Heart left ventricle (tissue), 16 donors: Measurements from ENCODE around the gene RAB3C. TPM values are rescaled to one million over a fixed set of nuclear protein-coding genes. Genes with fewer than 3 reads are reported as not detected.
A peak's percentile ranks its signal among the peaks of the same experiment; 100 is the strongest.
"Not testable (repeated sequence)": the region's sequence is repeated elsewhere in the genome, so short reads cannot be mapped to it uniquely, and the experiment has no call there.

Experiments used
- ATAC-seq, 4 donors: fragments of 200-7000 bp; cut with Tn5 transposase; one replicate each; pipeline ENCODE4 v1.9.1; 2020 to 2022; ENCODE audit warnings: moderate library complexity in 4 of 4, mild to moderate bottlenecking in 3 of 4, moderate number of reproducible peaks in 1 of 4
- DNase-seq, 5 donors: peaks; one replicate each; pipeline ENCODE4 v3.0.0-alpha.2; 2020
- H3K27ac ChIP-seq, 12 donors: fragments of 200-600 bp; sonication (generic) in 4 of 12; one replicate each; pipeline versions ENCODE4 v1.5.0 to v1.8.0; 2016 to 2022; ENCODE audit warnings: mild to moderate bottlenecking in 2 of 12
- H3K27me3 ChIP-seq, 9 donors: fragments of 200-600 bp; sonication (generic) in 2 of 9; one replicate each; pipeline versions ENCODE4 v1.5.1 to v1.8.0; 2016 to 2022; ENCODE audit warnings: mild to moderate bottlenecking in 3 of 9
- H3K36me3 ChIP-seq, 9 donors: fragments of 200-600 bp; sonication (generic) in 2 of 9; one replicate each; pipeline versions ENCODE4 v1.5.0 to v1.8.0; 2018 to 2022; ENCODE audit warnings: mild to moderate bottlenecking in 2 of 9
- H3K4me1 ChIP-seq, 12 donors: fragments of 200-600 bp; sonication (generic) in 4 of 12; one replicate each; pipeline versions ENCODE4 v1.5.0 to v1.8.0; 2016 to 2022; ENCODE audit warnings: mild to moderate bottlenecking in 3 of 12
- H3K4me3 ChIP-seq, 12 donors: fragments of 200-600 bp; sonication (generic) in 4 of 12; one replicate each; pipeline versions ENCODE4 v1.5.0 to v1.8.0; 2017 to 2022; ENCODE audit warnings: mild to moderate bottlenecking in 9 of 12, moderate library complexity in 4 of 12
- H3K9me3 ChIP-seq, 12 donors: fragments of 200-600 bp; sonication (generic) in 4 of 12; one replicate each; pipeline versions ENCODE4 v1.5.0 to v1.8.0; 2016 to 2022; ENCODE audit warnings: mild to moderate bottlenecking in 1 of 12
- CTCF ChIP-seq, 12 donors: fragments of 200-600 bp; sonication (generic) in 4 of 12; IDR thresholded peaks; one replicate each; pipeline versions ENCODE4 v1.5.0 to v1.8.0; 2018 to 2022; ENCODE audit warnings: antibody characterized with exemption in 12 of 12, mild to moderate bottlenecking in 5 of 12
- POLR2A ChIP-seq, 2 donors: fragments of 450-650 bp; IDR thresholded peaks; one replicate each; pipeline ENCODE4 v1.6.1; 2017; ENCODE audit warnings: antibody characterized with exemption in 2 of 2, mild to moderate bottlenecking in 2 of 2, moderate library complexity in 2 of 2
- WGBS, 4 donors: extraction: QIAGEN DNeasy Blood & Tissue Kit in 2 of 4; methylation state at CpG; one replicate each; pipeline versions ENCODE4 v1.1.5 to v1.1.7; 2013 to 2018; 5-methylcytosine and 5-hydroxymethylcytosine counted together
- intact Hi-C, 10 donors: fragments of 100-400 bp; cut with DNase I; formaldehyde crosslinking; loops; one replicate each; pipeline versions ENCODE4 v1.11.1 to v1.14.2; 2022
- long read RNA-seq, 3 donors: library from polyadenylated mRNA; unstranded; transcript quantifications; one replicate each; pipeline ENCODE4 v2.0.0, GENCODE V29; 2020 to 2021
- polyA plus RNA-seq, 2 donors: library from polyadenylated mRNA; stranded (reverse); fragments of 200-250 nt; gene quantifications; one replicate each; pipeline ENCODE4 v1.2.3, GENCODE V29; 2013
- total RNA-seq, 9 donors: library from RNA; depleted of rRNA in 2 of 9; stranded (reverse); fragments of >200 nt in 2 of 9; fragmentation: NEBNext Ultra II Directional in 3 of 9; extraction: Animal tissue kit (Norgen Biotek cat#: 25700) in 3 of 9; gene quantifications; one replicate each; pipeline versions ENCODE4 v1.1.0 to v1.2.4, GENCODE V29; 2016 to 2023
- donor health status: ischemic (EF 13 %, LVEDD 7.1; RV severe dilation, severe dysfunction).
- donor health status: healthy with polysubstance abuse.
- donor health status: DM: no; HTN: yes; CAD: no.
- donor health status: DM: no; HTN: no; CAD: no.
- donor health status: ischemic (EF 25% LVEDD 6.9; RV normal size, moderate dysfunction).
- donor health status: ischemic (EF 25% LVEDD 5.7; RV mildly dilated, moderate dysfunction).
- donor health status: healthy.
- donor health status: DM: yes; HTN: yes; CAD: no.
- donor health status: ischemic (EF 35%, LVEDD 5.7; RV mildly dilated, moderate dysfunction).
- donor health status: nonischemic (EF 11% LVEDD 7.7; RV severe dilation, severe dysfunction).
- donor health status: DM: yes; HTN: yes; CAD: no.
- donor health status: PGD.
- donor health status: ischemic (EF 29% LVEDD 5.4; RV normal size, mild dysfunction).
- donor health status: nonischemic (EF 23%, LVEDD 6.1; RV moderate dilation, normal function).

Gene RAB3C
- 1 to 10 TPM in 3 of 9 donors, under 1 TPM in 4, not detected in 2; 0.07 to 3.8 (median 0.94) TPM for total RNA-seq
- under 1 TPM; 0.04 to 0.57 TPM for polyA plus RNA-seq
- long read RNA-seq, donor 1 = 0 reads
- long read RNA-seq, donor 2, full-length matches to known transcripts = 1 of 1 reads
- long read RNA-seq, donor 2, partial matches to known transcripts = 0 of 1 reads
- long read RNA-seq, donor 2, other reads (novel, unspliced or antisense) = 0 of 1 reads
- long read RNA-seq, donor 3 = 0 reads

GRCh38 chr5:58582803-58583491 lies at the start of gene RAB3C:
Gene RAB3C, plus strand, starts transcription at chr5:58583075. Its CDS starts 134 bp downstream, at chr5:58583209.
- intact Hi-C loops = no loop called here
- Histone ChIP-seq H3K4me1 (peaks cover 0 to 19% (median 11%) of the 10 kb centered on the region in 12 donors), H3K27ac (no peak within 1 kb of the TSS), H3K9me3 (no peaks in the 10 kb centered on the region), H3K4me3 (peak within 1 kb of the TSS; percentile 30 to 68 (median 56)), H3K36me3 (no peaks in the 10 kb centered on the region), H3K27me3 (peaks cover 0 to 41% (median 11%) of the 10 kb centered on the region in 9 donors)
- DNase-seq (peak; percentile 86 to 93 (median 92)), ATAC-seq (peak; percentile 100)
- TF ChIP-seq CTCF (IDR thresholded peaks at IDR 0.05) = peak in 1 of 12 donors; percentile 10
- no peak for TF ChIP-seq POLR2A (IDR thresholded peaks at IDR 0.05)
- WGBS, 4 donors = 1% methylated on average over 30 to 43 of the region's 43 CpGs

- H3K4me1 ChIP-seq = peaks cover 0 to 32% (median 0%) of the 10 kb centered on the region in 12 donors
- H3K36me3 ChIP-seq, H3K27ac ChIP-seq, H3K9me3 ChIP-seq, H3K4me3 ChIP-seq, intact Hi-C loops, ATAC-seq, DNase-seq, H3K27me3 ChIP-seq: not testable (repeated sequence)
- 86 to 93% (median 92%) methylated on average over 9 of the region's 9 CpGs for WGBS, 4 donors
Measured at GRCh38 chr5:58541935-58542334, 40.9 kb upstream of the RAB3C start.

- peaks cover 0 to 8% (median 0%) of the 10 kb centered on the region in 12 donors for H3K9me3 ChIP-seq
- ATAC-seq = no peak
- no peaks in the 10 kb centered on the region for H3K36me3 ChIP-seq
- H3K27ac ChIP-seq = no peak overlapping the region
- intact Hi-C loops = no loop called here
- peaks cover 0 to 32% (median 0%) of the 10 kb centered on the region in 12 donors for H3K4me1 ChIP-seq
- no peak overlapping the region for H3K4me3 ChIP-seq
- TF ChIP-seq CTCF (IDR thresholded peaks at IDR 0.05) (no peak), POLR2A (IDR thresholded peaks at IDR 0.05) (no peak)
- no peaks in the 10 kb centered on the region for H3K27me3 ChIP-seq
- 86 to 95% (median 93%) methylated on average over 1 of the region's 1 CpG for WGBS, 4 donors
- DNase-seq = no peak
Measured at GRCh38 chr5:58542709-58543108, 40.2 kb upstream of the RAB3C start.

GRCh38 chr5:58543723-58544122 lies 39.2 kb upstream of the RAB3C start:
- H3K27ac ChIP-seq = peak overlapping the region in 1 of 12 donors; percentile 18
- no peak for TF ChIP-seq CTCF (IDR thresholded peaks at IDR 0.05)
- no peak for TF ChIP-seq POLR2A (IDR thresholded peaks at IDR 0.05)
- DNase-seq = no peak
- no peak overlapping the region for H3K4me3 ChIP-seq
- WGBS, 4 donors = 83 to 93% (median 87%) methylated on average over 2 of the region's 2 CpGs
- no peak for ATAC-seq
- peaks cover 0 to 8% (median 0%) of the 10 kb centered on the region in 12 donors for H3K9me3 ChIP-seq
- H3K4me1 ChIP-seq = peaks cover 0 to 32% (median 0%) of the 10 kb centered on the region in 12 donors
- H3K36me3 ChIP-seq = no peaks in the 10 kb centered on the region
- no peaks in the 10 kb centered on the region for H3K27me3 ChIP-seq
- intact Hi-C loops = no loop called here
